C4-2B (cell line): ENCODE measurements around the gene MSMP.

ENCODE experiments used
- CTCF ChIP-seq: fragments of 450-650 bp; conservative IDR thresholded peaks from 2 replicates; pipeline ENCODE4 v1.5.1; 2017; ENCODE audit warnings: mild to moderate bottlenecking
- ZFX ChIP-seq: fragments of 450-650 bp; IDR thresholded peaks from 2 replicates; pipeline ENCODE4 v1.6.1; 2017

DNA sequence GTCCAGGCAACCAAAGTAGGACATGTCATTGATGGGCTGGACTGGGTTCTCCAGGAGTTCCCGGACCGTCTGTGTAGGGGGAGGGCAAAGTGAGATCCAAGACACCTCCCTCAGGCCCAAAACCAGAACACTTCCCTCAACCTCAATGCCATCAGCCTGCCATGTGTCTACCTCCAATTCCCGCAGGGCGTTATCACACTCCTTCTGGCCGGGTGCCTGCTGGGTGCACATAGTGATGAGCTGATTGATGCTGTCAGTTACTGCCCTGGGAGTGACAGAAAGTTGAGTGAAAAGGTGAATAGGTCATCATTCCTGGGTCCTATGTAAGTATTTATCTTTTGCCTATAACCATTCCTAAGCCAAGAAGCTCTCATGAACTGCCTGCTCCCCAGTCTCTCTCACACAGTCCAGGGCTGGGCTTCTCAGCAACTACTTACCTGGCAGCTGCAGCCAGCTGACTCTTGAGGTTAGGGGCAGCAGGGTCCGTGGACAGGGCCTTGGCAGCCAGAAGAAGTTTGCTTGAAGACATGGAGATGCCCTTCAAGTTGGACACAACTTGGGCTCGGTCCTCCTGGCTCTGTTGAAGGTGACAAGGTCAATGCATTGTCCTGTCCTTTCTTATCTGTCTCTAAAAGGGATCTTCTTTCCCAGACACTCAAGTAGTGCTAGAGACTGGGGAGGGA, 43.1 kb downstream of the MSMP start:
- TF ChIP-seq CTCF = no peak
- no peak for TF ChIP-seq ZFX
